A375 (cell line): ENCODE measurements around the gene DCTN4. TPM values are rescaled to one million over a fixed set of nuclear protein-coding genes. Genes with fewer than 3 reads are reported as not detected.

Source experiments
- total RNA-seq: library from RNA; depleted of rRNA; stranded (reverse); fragments of >200 nt; shearing (Covaris generic); gene quantifications from 2 replicates; pipeline ENCODE4 v1.2.3, GENCODE V29; 2014; rRNA removed

Gene DCTN4
- 34.5 and 39.9 TPM in 2 replicates for total RNA-seq

DNA sequence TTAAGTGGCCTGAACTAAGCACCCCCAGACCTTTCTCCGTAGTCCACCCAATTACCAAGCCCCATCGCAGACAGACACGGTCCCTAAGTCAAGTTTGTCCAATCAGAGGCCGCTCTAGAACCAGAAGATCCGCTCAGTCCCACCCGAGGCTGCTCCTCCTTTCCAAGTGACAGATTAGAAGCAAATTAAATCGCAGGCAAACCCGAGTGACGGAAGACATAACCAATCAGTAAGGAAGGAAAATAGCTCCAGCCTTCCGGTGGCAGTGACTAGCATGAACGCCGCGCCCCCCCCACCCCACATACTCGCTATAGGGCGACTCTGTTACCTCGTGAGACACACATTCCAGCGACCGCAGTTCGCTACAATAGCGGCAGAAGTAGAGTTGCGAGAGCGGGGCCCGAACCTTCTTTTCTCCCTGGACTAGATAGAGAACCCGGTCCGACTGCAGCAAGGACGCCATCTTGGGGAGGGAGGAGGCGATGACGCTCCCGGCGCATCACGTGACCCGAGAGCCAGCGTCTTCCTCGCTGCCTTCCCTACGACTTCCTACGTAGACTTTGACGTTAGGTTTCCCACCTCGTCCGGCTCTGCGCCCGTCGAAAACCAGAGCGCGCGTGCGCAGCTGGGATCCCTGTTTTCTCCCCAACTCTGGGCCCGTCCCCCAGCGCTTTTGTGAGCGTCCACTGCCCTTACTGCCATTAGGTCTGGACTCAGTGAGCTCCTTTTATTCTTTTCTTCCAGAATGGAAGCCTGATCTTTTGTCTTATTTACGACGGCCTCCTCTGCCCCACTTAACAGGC is at the start of gene DCTN4:
Gene DCTN4 (minus strand): TSS at position 487 of the 803 bp plus-strand sequence. CDS start 24 bp downstream, at position 463.

DNA sequence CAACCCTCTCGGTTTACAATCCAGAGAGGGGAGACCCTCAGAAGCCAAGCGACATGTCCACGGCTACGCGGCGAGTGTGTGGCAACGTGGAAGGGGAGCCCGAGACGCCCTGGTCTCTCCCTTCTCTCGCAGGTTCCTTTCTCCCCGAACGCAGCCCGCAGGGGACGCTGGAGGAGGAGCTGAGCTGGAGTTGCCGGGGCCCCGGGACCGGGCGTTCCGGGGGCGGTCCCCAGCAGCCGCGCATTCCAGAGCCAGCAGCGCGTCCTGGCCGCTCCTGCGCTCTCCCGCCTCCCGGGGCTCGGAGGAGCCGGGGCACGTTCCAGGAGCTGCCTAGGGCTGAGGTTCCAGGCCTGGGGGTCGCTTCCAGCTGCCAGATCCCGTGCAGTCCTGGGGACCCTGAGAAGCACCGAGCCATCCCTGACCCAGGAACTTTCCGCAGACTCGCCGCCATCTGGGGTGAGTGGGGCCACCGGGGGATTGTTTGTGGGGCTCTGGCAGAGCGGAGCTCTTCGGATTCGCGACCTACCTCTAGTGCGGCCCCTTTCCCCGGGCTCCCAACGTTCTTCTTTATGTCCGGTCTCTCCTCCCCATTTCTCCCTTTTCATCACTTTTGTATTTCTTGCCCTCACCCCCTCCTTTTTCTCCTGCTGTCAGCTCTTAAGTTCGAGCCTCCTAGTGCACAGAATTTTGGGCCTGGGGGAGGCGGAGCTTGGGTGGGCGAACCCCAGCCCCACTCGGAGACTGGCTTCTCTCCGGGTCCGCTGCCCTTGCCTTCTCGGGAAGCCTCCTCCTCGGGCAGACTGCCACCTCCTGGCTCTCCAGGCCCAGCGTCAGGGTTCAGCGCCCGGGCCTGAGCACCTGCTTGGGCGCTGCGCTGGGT is 19.9 kb upstream of the DCTN4 start, which contains the start of gene SMIM3:
Gene SMIM3 (plus strand): TSS at position 241 of the 880 bp plus-strand sequence. CDS start 16,684 bp downstream, outside the sequence.

DNA sequence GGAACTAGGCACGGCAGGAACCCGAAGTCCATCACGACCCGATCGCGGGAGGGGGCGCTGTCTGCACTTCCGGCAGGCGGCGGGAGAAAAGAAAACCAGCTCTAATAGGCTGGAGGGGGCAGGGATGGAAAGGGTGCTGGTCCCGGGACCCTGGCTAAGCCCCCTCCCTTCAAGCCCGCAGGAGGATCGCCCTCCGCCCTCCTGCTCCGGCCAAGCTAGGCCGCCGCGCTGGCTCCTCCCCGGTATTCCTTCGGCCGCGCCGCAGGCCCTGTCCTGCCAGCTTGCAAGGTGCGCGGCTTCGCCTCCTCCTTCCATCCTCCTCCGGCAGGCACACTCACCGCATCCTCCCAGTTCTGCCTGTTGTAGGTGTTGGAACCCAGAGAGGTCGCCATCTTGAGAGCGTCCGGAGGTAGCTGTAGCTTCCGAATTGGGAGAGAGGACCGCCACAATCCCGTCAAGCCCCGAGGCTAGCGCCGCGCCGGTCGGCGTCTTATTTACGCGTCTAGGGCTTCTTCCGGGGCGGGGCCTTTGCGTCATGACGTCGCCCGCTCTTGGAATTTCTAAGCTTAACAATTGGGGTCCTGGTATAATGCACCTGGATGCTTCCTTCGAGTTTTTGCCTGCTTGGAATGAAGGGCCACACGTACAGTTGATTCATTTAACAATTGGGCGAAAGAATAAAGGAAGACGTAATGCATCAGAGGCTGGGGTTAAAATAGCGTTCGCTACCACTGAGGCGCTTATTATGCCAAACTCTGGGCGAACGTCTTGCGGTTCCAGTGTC is 58.0 kb downstream of the DCTN4 start, which contains the start of gene RBM22:
Gene RBM22 (minus strand): TSS at position 469 of the 784 bp plus-strand sequence. CDS start 77 bp downstream, at position 392.

DNA sequence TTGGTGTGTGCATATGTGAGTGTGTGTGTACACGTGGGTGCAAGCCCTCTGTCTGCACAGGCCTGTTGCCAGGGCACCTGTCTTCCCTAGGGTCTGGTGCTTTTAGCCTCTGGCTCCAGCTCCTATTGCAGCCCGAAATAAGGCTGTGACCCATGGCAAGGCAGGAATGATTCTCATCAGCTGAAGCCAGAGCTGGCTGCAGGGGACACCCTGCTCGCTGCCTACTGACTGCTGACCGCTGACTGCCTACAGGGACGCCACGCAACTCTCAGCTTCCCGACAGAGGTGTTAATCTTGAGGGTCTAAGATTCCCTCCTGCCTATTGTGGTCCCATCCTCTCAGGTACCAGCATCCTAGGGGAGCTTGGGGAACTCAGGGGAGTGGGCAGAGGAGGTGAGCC is 97.7 kb downstream of the DCTN4 start, which contains the start of gene MYOZ3:
Gene MYOZ3 (plus strand): TSS at position 166 of the 400 bp plus-strand sequence. CDS start 1,691 bp downstream, outside the sequence.

Other genes with a start within 250 kb of the DCTN4 start
- gene SYNPO, start 118.4 kb downstream of the DCTN4 start, total RNA-seq: 4.1 and 4.7 TPM in 2 replicates
- not detected in 2 replicates for gene MYOZ3, start 97.8 kb downstream of the DCTN4 start, total RNA-seq
- 43.1 and 47.6 TPM in 2 replicates for gene RBM22, start 58.0 kb downstream of the DCTN4 start, total RNA-seq
- 2.9 and 5.3 TPM in 2 replicates for gene SMIM3, start 19.7 kb upstream of the DCTN4 start, total RNA-seq
- not detected in 2 replicates for gene IRGM, start 87.5 kb upstream of the DCTN4 start, total RNA-seq
- 20.0 and 20.8 TPM in 2 replicates for gene ZNF300, start 146.0 kb upstream of the DCTN4 start, total RNA-seq